Endodermal cell (in vitro differentiated cells): ENCODE results near the gene PSMD2. TPM values are rescaled to one million over a fixed set of nuclear protein-coding genes. Genes with fewer than 3 reads are reported as not detected.

Source experiments
- DNase-seq: peaks from one replicate; pipeline ENCODE4 v3.0.0-alpha.2; 2017
- H3K27ac ChIP-seq: 2 replicates; pipeline ENCODE4 v1.5.1; 2013; ENCODE audit warnings: mild to moderate bottlenecking, low read depth, low read length, moderate library complexity
- H3K27me3 ChIP-seq: 2 replicates; pipeline ENCODE4 v1.6.1; 2013; ENCODE audit warnings: mild to moderate bottlenecking, low read length, moderate library complexity; ENCODE audit not compliant: insufficient read depth, control insufficient read depth, poor library complexity, severe bottlenecking
- H3K36me3 ChIP-seq: 2 replicates; pipeline ENCODE4 v1.7.0; 2013; ENCODE audit warnings: mild to moderate bottlenecking, low read length, moderate library complexity; ENCODE audit not compliant: control insufficient read depth, insufficient read depth
- H3K4me1 ChIP-seq: one replicate; pipeline ENCODE4 v1.7.0; 2013; ENCODE audit warnings: low read length; ENCODE audit not compliant: control insufficient read depth, insufficient read depth
- H3K4me3 ChIP-seq: 2 replicates; pipeline ENCODE4 v1.5.1; 2013; ENCODE audit warnings: mild to moderate bottlenecking, low read length, moderate library complexity
- H3K9ac ChIP-seq: 2 replicates; pipeline ENCODE4 v1.6.1; 2013; ENCODE audit warnings: mild to moderate bottlenecking, low read length, moderate library complexity; ENCODE audit not compliant: poor library complexity, severe bottlenecking; ENCODE audit errors: extremely low read depth
- H3K9me3 ChIP-seq: 2 replicates; pipeline ENCODE4 v1.6.1; 2013; ENCODE audit warnings: mild to moderate bottlenecking, low read length, moderate library complexity; ENCODE audit not compliant: control insufficient read depth
- H3K27ac Mint-ChIP-seq: 2 replicates; pipeline ENCODE4 v1.8.0; 2020; ENCODE audit warnings: mixed read lengths
- H3K27me3 Mint-ChIP-seq: 2 replicates; pipeline ENCODE4 v1.8.0; 2021; ENCODE audit warnings: mild to moderate bottlenecking, mixed read lengths; ENCODE audit not compliant: insufficient read depth
- H3K36me3 Mint-ChIP-seq: 2 replicates; pipeline ENCODE4 v1.8.0; 2020; ENCODE audit warnings: low read depth, mixed read lengths
- H3K4me1 Mint-ChIP-seq: 2 replicates; pipeline ENCODE4 v1.8.0; 2020; ENCODE audit warnings: mixed read lengths
- H3K4me3 Mint-ChIP-seq: 2 replicates; pipeline ENCODE4 v1.8.0; 2020; ENCODE audit warnings: mild to moderate bottlenecking, moderate library complexity, mixed read lengths
- H3K9me3 Mint-ChIP-seq: 2 replicates; pipeline ENCODE4 v1.8.0; 2020; ENCODE audit warnings: mild to moderate bottlenecking, mixed read lengths
- CTCF ChIP-seq: fragments of 200-600 bp; sonication (generic); conservative IDR thresholded peaks from 2 replicates; pipeline ENCODE4 v1.5.0; 2021; ENCODE audit warnings: antibody characterized with exemption, mild to moderate bottlenecking
- WGBS, 2 experiments: methylation state at CpG; one replicate each; pipeline versions ENCODE4 v1.1.5 to v1.1.7; 2013; ENCODE audit warnings: missing lambda C conversion rate in 2 of 2, mixed read lengths in 1 of 2; ENCODE audit not compliant: insufficient coverage in 1 of 2, insufficient read length in 1 of 2; 5-methylcytosine and 5-hydroxymethylcytosine counted together
- total RNA-seq, 2 donors: library from RNA; stranded (reverse); fragmentation: NEBNext Ultra II Directional in 1 of 2; extraction: Animal tissue kit (Norgen Biotek cat#: 25700) in 1 of 2; gene quantifications; 2 replicates in 1 of 2; 3 replicates in 1 of 2; pipeline ENCODE4 v1.2.1, GENCODE V29; 2021

PSMD2 gene
- total RNA-seq, 2 donors from 2014 or later, result 332 TPM

DNA sequence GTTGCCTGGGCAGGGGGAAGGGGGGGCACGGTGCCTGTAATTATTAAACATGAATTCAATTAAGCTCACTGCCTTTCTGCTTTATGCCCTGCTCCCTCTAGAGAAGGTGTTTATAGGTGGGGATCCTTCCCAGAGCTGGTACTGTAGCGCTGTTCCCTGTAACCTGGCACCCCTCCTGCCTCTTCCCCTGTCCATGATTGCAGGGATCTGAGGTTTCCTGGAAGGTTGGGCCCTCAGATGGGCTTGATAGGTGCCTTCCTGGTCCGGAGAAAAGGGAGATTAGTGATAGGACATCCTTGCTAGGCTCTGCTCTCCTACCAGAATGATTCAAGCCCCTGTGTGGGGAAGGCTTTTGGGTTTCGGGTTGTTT is 36.2 kb downstream of the PSMD2 start:
- 20 to 73% methylated on average over 1 to 3 of the region's 4 CpGs for WGBS, 2 experiments
- Histone ChIP-seq H3K36me3 (peaks cover 49% of the 10 kb centered on the region), H3K4me1 (no peaks in the 10 kb centered on the region), H3K9ac (peak overlapping the region; percentile 80), H3K27ac (peak overlapping the region; percentile 87), H3K4me3 (peak overlapping the region; percentile 81), H3K9me3 (no peaks in the 10 kb centered on the region), H3K27me3 (no peaks in the 10 kb centered on the region)
- H3K4me3 Mint-ChIP-seq, result peak overlapping the region; percentile 74
- peak overlapping the region; percentile 96 for H3K27ac Mint-ChIP-seq
- H3K27me3 Mint-ChIP-seq, result peaks cover 4% of the 10 kb centered on the region
- no peaks in the 10 kb centered on the region for H3K9me3 Mint-ChIP-seq
- no peak for TF ChIP-seq CTCF
- DNase-seq, result no peak
- peaks cover 9% of the 10 kb centered on the region for H3K4me1 Mint-ChIP-seq
- peaks cover 44% of the 10 kb centered on the region for H3K36me3 Mint-ChIP-seq

DNA sequence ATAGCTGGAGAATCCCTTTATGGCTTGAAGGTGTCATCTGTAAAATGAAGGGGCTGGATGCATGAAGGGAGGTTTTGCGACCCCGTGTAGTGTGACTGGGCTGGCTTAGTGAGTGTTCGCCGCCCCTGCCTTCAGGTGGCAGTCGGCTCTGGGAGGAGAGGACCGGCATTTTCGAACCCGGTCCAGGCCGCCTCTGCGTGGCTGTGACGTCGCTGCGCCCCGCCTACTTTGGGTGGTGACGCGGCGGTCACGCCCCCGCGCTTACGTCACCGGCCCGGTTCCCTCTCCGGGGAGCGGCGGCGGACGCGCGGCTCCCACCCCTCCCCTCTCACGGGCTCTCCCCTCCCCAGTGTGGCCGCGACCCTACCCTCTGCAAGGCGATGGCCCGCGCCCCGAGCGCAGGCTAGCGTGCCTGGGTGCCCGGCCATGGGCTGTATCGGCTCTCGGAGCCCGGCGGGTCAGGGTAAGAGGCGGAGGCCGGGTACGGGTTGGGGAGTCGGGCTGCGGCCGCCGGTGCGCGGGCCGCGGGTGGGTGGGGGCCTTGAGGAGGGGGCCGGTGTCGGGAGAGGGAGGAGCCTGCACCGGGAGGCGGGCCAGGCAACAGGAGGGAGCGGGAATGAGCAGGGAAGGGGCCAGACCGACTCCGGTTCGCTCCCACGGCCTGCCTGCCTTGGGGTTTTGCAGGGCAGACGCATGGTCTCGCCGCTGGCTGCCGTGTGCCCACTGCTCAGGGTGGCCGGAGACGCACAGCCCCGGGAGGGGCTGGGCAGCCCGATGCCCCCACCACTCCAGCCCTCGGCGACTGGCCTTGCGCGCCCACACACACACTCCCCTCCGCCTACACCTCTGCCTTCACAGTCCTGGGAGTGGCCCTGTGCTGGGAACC is 36.9 kb downstream of the PSMD2 start:
- DNase-seq, result peak; percentile 98
- H3K27me3 Mint-ChIP-seq, result peaks cover 4% of the 10 kb centered on the region
- Histone ChIP-seq H3K27ac (peak overlapping the region; percentile 87), H3K36me3 (peaks cover 45% of the 10 kb centered on the region), H3K27me3 (no peaks in the 10 kb centered on the region), H3K4me3 (peak overlapping the region; percentile 81), H3K4me1 (no peaks in the 10 kb centered on the region), H3K9ac (peak overlapping the region; percentile 80), H3K9me3 (no peaks in the 10 kb centered on the region)
- TF ChIP-seq CTCF, result peak; percentile 21
- H3K4me1 Mint-ChIP-seq, result peaks cover 14% of the 10 kb centered on the region
- peaks cover 45% of the 10 kb centered on the region for H3K36me3 Mint-ChIP-seq
- no peaks in the 10 kb centered on the region for H3K9me3 Mint-ChIP-seq
- H3K4me3 Mint-ChIP-seq, result peak overlapping the region; percentile 74
- peak overlapping the region; percentile 96 for H3K27ac Mint-ChIP-seq
- 1 to 3% methylated on average over 14 to 77 of the region's 77 CpGs for WGBS, 2 experiments

DNA sequence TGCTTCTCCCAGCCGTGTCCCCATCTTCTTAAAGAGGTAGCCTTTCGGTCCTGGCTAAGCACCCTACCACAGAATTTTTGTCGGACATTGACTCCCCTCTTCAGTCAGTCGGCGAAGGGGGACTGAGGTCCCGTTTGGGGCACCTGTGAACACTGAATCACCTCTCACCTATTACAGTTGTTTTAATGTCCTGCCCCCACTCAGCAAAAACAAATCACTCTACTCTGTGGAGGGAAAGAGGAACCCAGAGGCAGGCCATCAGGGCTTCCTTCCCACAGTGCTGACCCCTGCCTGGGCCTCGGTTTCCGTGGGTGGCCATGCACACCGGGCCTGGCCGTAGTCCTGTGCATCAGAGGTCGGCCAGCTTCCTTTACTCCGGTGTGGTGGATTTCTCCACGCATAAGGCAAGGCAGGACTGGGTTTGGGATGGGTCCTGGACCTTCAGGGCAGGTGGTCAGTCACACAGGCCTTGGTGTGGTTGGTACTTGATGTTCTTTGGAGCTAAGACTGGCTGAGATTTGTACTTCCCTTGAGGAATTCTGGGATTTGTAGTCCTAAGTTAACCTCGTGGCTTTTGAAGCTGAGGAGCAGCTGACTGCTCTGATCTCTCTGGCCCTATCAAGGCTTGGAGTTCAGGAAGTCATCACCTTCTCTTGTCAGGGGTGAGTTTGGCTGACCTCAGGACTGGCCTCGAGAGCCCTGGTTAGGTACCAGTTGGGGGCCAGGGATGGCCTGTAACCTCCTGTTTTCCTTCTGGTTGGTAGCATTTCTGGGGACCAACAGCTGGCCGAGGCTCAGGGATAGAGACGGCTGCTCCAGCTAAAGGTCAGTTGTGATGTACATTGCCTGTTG is 37.7 kb downstream of the PSMD2 start:
- H3K27me3 Mint-ChIP-seq, result peaks cover 4% of the 10 kb centered on the region
- Histone ChIP-seq H3K4me1 (no peaks in the 10 kb centered on the region), H3K27ac (peak overlapping the region; percentile 87), H3K36me3 (peaks cover 36% of the 10 kb centered on the region), H3K9ac (peak overlapping the region; percentile 80), H3K4me3 (peak overlapping the region; percentile 81), H3K9me3 (no peaks in the 10 kb centered on the region), H3K27me3 (no peaks in the 10 kb centered on the region)
- no peaks in the 10 kb centered on the region for H3K9me3 Mint-ChIP-seq
- TF ChIP-seq CTCF, result no peak
- peaks cover 14% of the 10 kb centered on the region for H3K4me1 Mint-ChIP-seq
- DNase-seq, result peak; percentile 72
- H3K4me3 Mint-ChIP-seq, result peak overlapping the region; percentile 74
- 46 to 48% methylated on average over 12 to 17 of the region's 17 CpGs for WGBS, 2 experiments
- H3K36me3 Mint-ChIP-seq, result peaks cover 40% of the 10 kb centered on the region
- peak overlapping the region; percentile 96 for H3K27ac Mint-ChIP-seq
